Caco-2 (cell line): ENCODE measurements around the gene EPS15. TPM values are rescaled to one million over a fixed set of nuclear protein-coding genes. Genes with fewer than 3 reads are reported as not detected.

Experiments
- BruUV-seq: library from RNA; stranded (reverse); fragments of 400-500 nt; replicated peaks from 2 replicates; lab custom pipeline; 2021; lab: Mats Ljungman, UMichigan
- CTCF ChIA-PET: fragments of 300-600 bp; sonication (Branson Sonifier 250); formaldehyde crosslinking; loops from one replicate; lab custom pipeline; 2022; ENCODE audit warnings: antibody characterized with exemption; lab: Charles Lee
- POLR2A ChIA-PET: fragments of 300-600 bp; sonication (Branson Sonifier 250); formaldehyde crosslinking; loops from one replicate; lab custom pipeline; 2022; ENCODE audit warnings: antibody characterized with exemption; lab: Charles Lee
- DNase-seq, 2 experiments: peaks; one replicate each; pipeline versions ENCODE4 v3.0.0 to v3.0.0-alpha.2; 2020 to 2022
- H3K27me3 ChIP-seq: replicated peaks from 2 replicates; pipeline ENCODE4 v1.6.0; 2011; ENCODE audit warnings: low read length; ENCODE audit not compliant: control insufficient read depth, insufficient read depth
- H3K36me3 ChIP-seq: 2 replicates; pipeline ENCODE4 v1.5.1; 2011; ENCODE audit warnings: low read length; ENCODE audit not compliant: control insufficient read depth, insufficient read depth
- H3K4me1 ChIP-seq: fragments of 250-450 bp; sonication (Bioruptor Pico); 2 replicates; pipeline ENCODE4 v1.5.1; 2020; ENCODE audit warnings: mild to moderate bottlenecking
- H3K4me3 ChIP-seq: 2 replicates; pipeline ENCODE4 v1.5.1; 2011; ENCODE audit warnings: low read depth, mild to moderate bottlenecking, control low read depth, low read length
- H3K9me3 ChIP-seq: fragments of 250-450 bp; sonication (Bioruptor Pico); 2 replicates; pipeline ENCODE4 v1.5.1; 2020; ENCODE audit warnings: mild to moderate bottlenecking, moderate library complexity
- H3K27ac Mint-ChIP-seq: one replicate; pipeline ENCODE4 v1.8.0; 2022; ENCODE audit warnings: mixed read lengths; ENCODE audit not compliant: unreplicated experiment
- H3K27me3 Mint-ChIP-seq: one replicate; pipeline ENCODE4 v1.8.0; 2022; ENCODE audit warnings: mixed read lengths; ENCODE audit not compliant: insufficient read depth, unreplicated experiment
- H3K36me3 Mint-ChIP-seq: one replicate; pipeline ENCODE4 v1.8.0; 2022; ENCODE audit warnings: mild to moderate bottlenecking, mixed read lengths; ENCODE audit not compliant: insufficient read depth, unreplicated experiment
- H3K4me1 Mint-ChIP-seq: one replicate; pipeline ENCODE4 v1.8.0; 2022; ENCODE audit warnings: low read depth, mixed read lengths; ENCODE audit not compliant: unreplicated experiment
- H3K4me3 Mint-ChIP-seq: one replicate; pipeline ENCODE4 v1.8.0; 2022; ENCODE audit warnings: mild to moderate bottlenecking, moderate library complexity, mixed read lengths; ENCODE audit not compliant: unreplicated experiment
- H3K9me3 Mint-ChIP-seq: one replicate; pipeline ENCODE4 v1.8.0; 2022; ENCODE audit warnings: mixed read lengths; ENCODE audit not compliant: unreplicated experiment
- intact Hi-C: fragments of 100-400 bp; cut with micrococcal nuclease; formaldehyde crosslinking; loops from one replicate; pipeline ENCODE4 v1.10.0; 2022; ENCODE audit not compliant: unreplicated experiment
- total RNA-seq: library from RNA; stranded (reverse); gene quantifications from 2 replicates; pipeline ENCODE4 v1.2.3, GENCODE V29; 2022
- TF ChIP-seq, protein P1 (sequence below), 2 experiments: fragments of 200-600 bp in 1 of 2; IDR thresholded peaks; 1 replicate in 1 of 2; 2 replicates in 1 of 2; pipeline versions ENCODE4 v1.5.1 to v1.8.0; 2011 to 2022; ENCODE audit warnings: antibody characterized with exemption in 1 of 2, control low read depth in 1 of 2, inconsistent platforms in 1 of 2, low read depth in 1 of 2, low read length in 1 of 2, mild to moderate bottlenecking in 1 of 2, moderate library complexity in 1 of 2; ENCODE audit not compliant: insufficient read depth in 1 of 2, severe bottlenecking in 1 of 2, unreplicated experiment in 1 of 2

EPS15 gene
- total RNA-seq, 1 experiment from 2014 or later, result 41.5 TPM

- no peaks in the 10 kb centered on the region for H3K36me3 ChIP-seq
- TF ChIP-seq, protein P1, sequence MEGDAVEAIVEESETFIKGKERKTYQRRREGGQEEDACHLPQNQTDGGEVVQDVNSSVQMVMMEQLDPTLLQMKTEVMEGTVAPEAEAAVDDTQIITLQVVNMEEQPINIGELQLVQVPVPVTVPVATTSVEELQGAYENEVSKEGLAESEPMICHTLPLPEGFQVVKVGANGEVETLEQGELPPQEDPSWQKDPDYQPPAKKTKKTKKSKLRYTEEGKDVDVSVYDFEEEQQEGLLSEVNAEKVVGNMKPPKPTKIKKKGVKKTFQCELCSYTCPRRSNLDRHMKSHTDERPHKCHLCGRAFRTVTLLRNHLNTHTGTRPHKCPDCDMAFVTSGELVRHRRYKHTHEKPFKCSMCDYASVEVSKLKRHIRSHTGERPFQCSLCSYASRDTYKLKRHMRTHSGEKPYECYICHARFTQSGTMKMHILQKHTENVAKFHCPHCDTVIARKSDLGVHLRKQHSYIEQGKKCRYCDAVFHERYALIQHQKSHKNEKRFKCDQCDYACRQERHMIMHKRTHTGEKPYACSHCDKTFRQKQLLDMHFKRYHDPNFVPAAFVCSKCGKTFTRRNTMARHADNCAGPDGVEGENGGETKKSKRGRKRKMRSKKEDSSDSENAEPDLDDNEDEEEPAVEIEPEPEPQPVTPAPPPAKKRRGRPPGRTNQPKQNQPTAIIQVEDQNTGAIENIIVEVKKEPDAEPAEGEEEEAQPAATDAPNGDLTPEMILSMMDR (IDR thresholded peaks at IDR 0.05; ENCODE audit: insufficient read depth in 1 of 2, low read depth in 1 of 2, low read length in 1 of 2, severe bottlenecking in 1 of 2, unreplicated experiment in 1 of 2), result no peak
- no peak overlapping the region for H3K4me3 Mint-ChIP-seq
- intact Hi-C loops, result no loop called here
- no peaks in the 10 kb centered on the region for H3K4me1 ChIP-seq
- no peaks in the 10 kb centered on the region for H3K27me3 Mint-ChIP-seq
- no peaks in the 10 kb centered on the region for H3K4me1 Mint-ChIP-seq
- H3K9me3 Mint-ChIP-seq, result no peaks in the 10 kb centered on the region
- no peak overlapping the region for H3K27ac Mint-ChIP-seq
- no peak for DNase-seq
- H3K36me3 Mint-ChIP-seq, result no peaks in the 10 kb centered on the region
- no peaks in the 10 kb centered on the region for H3K9me3 ChIP-seq
- POLR2A ChIA-PET, result no interaction called here
- BruUV-seq, result no TSS peak
- H3K27me3 ChIP-seq, result no peaks in the 10 kb centered on the region
- CTCF ChIA-PET, result interaction anchor here (1.0 kb wide), 1 partner anchor 9 kb away, joined by 3 read pairs; no protein-coding TSS in a partner anchor
- H3K4me3 ChIP-seq, result no peak overlapping the region
Measured at GRCh38 chr1:51526248-51526647, 7.2 kb upstream of the EPS15 start.

- no peak for DNase-seq
- peaks cover 4% of the 10 kb centered on the region for H3K4me1 Mint-ChIP-seq
- H3K27me3 Mint-ChIP-seq, result no peaks in the 10 kb centered on the region
- no peak overlapping the region for H3K4me3 Mint-ChIP-seq
- TF ChIP-seq, protein P1 (IDR thresholded peaks at IDR 0.05; ENCODE audit: insufficient read depth in 1 of 2, low read depth in 1 of 2, low read length in 1 of 2, severe bottlenecking in 1 of 2, unreplicated experiment in 1 of 2), result no peak
- peaks cover under 1% of the 10 kb centered on the region for H3K36me3 Mint-ChIP-seq
- Histone ChIP-seq H3K9me3 (no peaks in the 10 kb centered on the region), H3K27me3 (no peaks in the 10 kb centered on the region), H3K4me1 (no peaks in the 10 kb centered on the region), H3K36me3 (no peaks in the 10 kb centered on the region), H3K4me3 (no peak overlapping the region)
- intact Hi-C loops, result no loop called here
- H3K9me3 Mint-ChIP-seq, result no peaks in the 10 kb centered on the region
- no peak overlapping the region for H3K27ac Mint-ChIP-seq
- BruUV-seq, result no TSS peak
- ChIA-PET CTCF (no interaction called here), POLR2A (no interaction called here)
Measured at GRCh38 chr1:51525295-51525694, 6.2 kb upstream of the EPS15 start.

- H3K9me3 Mint-ChIP-seq, result no peaks in the 10 kb centered on the region
- H3K36me3 Mint-ChIP-seq, result peaks cover 5% of the 10 kb centered on the region
- intact Hi-C loops, result no loop called here
- Histone ChIP-seq H3K9me3 (no peaks in the 10 kb centered on the region), H3K36me3 (no peaks in the 10 kb centered on the region), H3K4me1 (no peaks in the 10 kb centered on the region), H3K27me3 (no peaks in the 10 kb centered on the region), H3K4me3 (no peak overlapping the region)
- BruUV-seq, result no TSS peak
- no peaks in the 10 kb centered on the region for H3K27me3 Mint-ChIP-seq
- H3K4me3 Mint-ChIP-seq, result no peak overlapping the region
- peaks cover 9% of the 10 kb centered on the region for H3K4me1 Mint-ChIP-seq
- H3K27ac Mint-ChIP-seq, result no peak overlapping the region
- TF ChIP-seq, protein P1 (IDR thresholded peaks at IDR 0.05; ENCODE audit: insufficient read depth in 1 of 2, low read depth in 1 of 2, low read length in 1 of 2, severe bottlenecking in 1 of 2, unreplicated experiment in 1 of 2), result no peak
- no peak for DNase-seq
- ChIA-PET CTCF (no interaction called here), POLR2A (no interaction called here)
Measured at GRCh38 chr1:51524817-51525216, 5.8 kb upstream of the EPS15 start.
